GM12892 (cell line): ENCODE measurements around the gene RABL6.

Source experiments
- DNase-seq: peaks from one replicate; pipeline ENCODE4 v3.0.0; 2011; ENCODE audit not compliant: insufficient read length
- FAIRE-seq: peaks from 2 replicates; lab custom pipeline; 2011; peaks lifted over from hg19 to GRCh38; lab: Jason Lieb, UNC
- POLR2A ChIP-seq: IDR thresholded peaks from 2 replicates; pipeline ENCODE4 v1.6.1; 2011; ENCODE audit warnings: low read depth, low read length, control low read depth
- POLR2AphosphoS5 ChIP-seq: IDR thresholded peaks from 2 replicates; pipeline ENCODE4 v1.6.1; 2011; ENCODE audit warnings: low read depth, low read length, control low read depth
- TAF1 ChIP-seq: IDR thresholded peaks from 2 replicates; pipeline ENCODE4 v1.6.1; 2011; ENCODE audit warnings: low read depth, mild to moderate bottlenecking, control low read depth, low read length, borderline replicate concordance

Gene RABL6

GRCh38 chr9:136886610-136887597, 79.2 kb downstream of the RABL6 start:
- FAIRE-seq: peak; percentile 79
- TF ChIP-seq TAF1 (0 out of 2 replicates have a peak, but pooled peaks have one; percentile 11), POLR2A (peak; percentile 52; the same call in 1 of the 2 replicates), POLR2AphosphoS5 (no peak)
- peak; percentile 85 for DNase-seq

- FAIRE-seq (no peak), DNase-seq (no peak)
- TF ChIP-seq POLR2A (no peak), TAF1 (no peak), POLR2AphosphoS5 (no peak)
Observed at GRCh38 chr9:136888454-136888853, 80.7 kb downstream of the RABL6 start.

- FAIRE-seq (no peak), DNase-seq (no peak)
- TF ChIP-seq POLR2A (no peak), TAF1 (no peak), POLR2AphosphoS5 (no peak)
Observed at GRCh38 chr9:136889858-136890257, 82.1 kb downstream of the RABL6 start.

- DNase-seq (no peak), FAIRE-seq (no peak)
- TF ChIP-seq POLR2AphosphoS5: no peak
- TF ChIP-seq POLR2A: no peak
- TF ChIP-seq TAF1: no peak
Observed at GRCh38 chr9:136890661-136891060, 82.9 kb downstream of the RABL6 start.
